Measurements from ENCODE around the gene MDN1.

MDN1 gene

GRCh38 chr6:89723046-89723445, 96.5 kb downstream of the MDN1 start:
- no peak for TF ChIP-seq CTCF (IDR thresholded peaks at IDR 0.05; ENCODE audit: low read depth, low read length, missing control alignments)
- no peak for DNase-seq (ENCODE audit: extremely low read depth, low read depth)
- H3K4me3 ChIP-seq (replicated peaks; ENCODE audit: low read depth, low read length): no peak overlapping the region

DNA sequence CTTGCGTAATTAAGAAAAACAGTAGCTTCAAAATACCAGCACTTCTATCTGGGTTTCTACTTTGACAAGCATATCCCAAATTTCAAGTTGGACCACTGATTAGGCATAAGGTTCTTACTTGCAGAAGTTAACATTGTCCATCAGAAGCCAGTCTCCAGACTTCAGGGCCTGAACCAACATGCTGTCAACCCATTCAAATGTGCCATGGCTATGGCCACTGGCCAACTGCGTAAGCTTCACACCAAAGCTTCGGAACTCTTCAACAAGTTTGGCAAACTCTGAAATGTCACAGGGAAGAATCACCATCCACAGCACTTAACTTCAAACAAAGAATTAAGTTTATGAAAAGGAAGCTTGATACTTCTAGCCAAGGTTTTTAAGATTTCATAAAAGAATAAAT, 103.1 kb downstream of the MDN1 start:
- no peak for TF ChIP-seq CTCF (IDR thresholded peaks at IDR 0.05; ENCODE audit: low read depth, low read length, missing control alignments)
- no peak overlapping the region for H3K4me3 ChIP-seq (replicated peaks; ENCODE audit: low read depth, low read length)
- no peak for DNase-seq (ENCODE audit: extremely low read depth, low read depth)

DNA sequence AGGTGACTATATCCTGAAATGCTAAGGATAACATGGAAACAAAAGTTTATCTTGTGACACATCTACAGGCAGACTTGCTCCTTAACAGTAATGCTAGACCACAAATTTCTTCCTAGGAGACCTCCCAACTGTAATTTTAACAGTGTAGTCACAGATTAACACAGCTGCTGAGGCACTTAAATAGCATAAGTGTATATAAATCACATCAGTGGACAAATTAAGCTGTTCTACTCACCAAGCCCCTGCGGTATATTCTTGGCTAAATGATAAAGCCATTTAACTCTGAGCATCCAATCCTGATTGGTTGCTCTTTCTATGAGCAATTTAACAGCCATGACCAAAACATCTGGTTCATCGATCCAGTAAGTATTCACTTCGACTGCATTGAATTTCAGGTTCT, 107.8 kb downstream of the MDN1 start:
- no peak for DNase-seq (ENCODE audit: extremely low read depth, low read depth)
- no peak for TF ChIP-seq CTCF (IDR thresholded peaks at IDR 0.05; ENCODE audit: low read depth, low read length, missing control alignments)
- no peak overlapping the region for H3K4me3 ChIP-seq (replicated peaks; ENCODE audit: low read depth, low read length)

DNA sequence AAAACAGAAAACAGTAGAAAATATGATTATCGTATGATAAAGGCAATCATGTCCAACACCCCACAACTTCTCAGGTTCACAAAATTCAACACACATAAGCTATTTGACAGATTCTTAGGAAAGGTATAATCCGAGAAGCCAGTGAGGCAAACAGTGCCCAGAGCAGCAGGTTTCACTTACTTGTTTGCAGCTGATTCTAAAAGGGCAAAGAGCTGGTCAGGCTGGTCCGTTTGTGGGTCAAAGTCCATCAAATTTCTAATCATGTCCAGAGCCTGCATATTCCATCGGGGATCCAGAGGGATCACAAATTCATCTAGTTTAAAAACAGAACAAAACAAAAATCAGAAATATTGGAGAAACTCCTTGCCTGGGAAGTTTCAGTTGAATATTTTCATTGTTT, 111.3 kb downstream of the MDN1 start:
- TF ChIP-seq CTCF (IDR thresholded peaks at IDR 0.05; ENCODE audit: low read depth, low read length, missing control alignments): no peak
- no peak overlapping the region for H3K4me3 ChIP-seq (replicated peaks; ENCODE audit: low read depth, low read length)
- no peak for DNase-seq (ENCODE audit: extremely low read depth, low read depth)

GRCh38 chr6:89707766-89708165, 111.8 kb downstream of the MDN1 start:
- no peak overlapping the region for H3K4me3 ChIP-seq (replicated peaks; ENCODE audit: low read depth, low read length)
- no peak for DNase-seq (ENCODE audit: extremely low read depth, low read depth)
- TF ChIP-seq CTCF (IDR thresholded peaks at IDR 0.05; ENCODE audit: low read depth, low read length, missing control alignments): no peak

DNA sequence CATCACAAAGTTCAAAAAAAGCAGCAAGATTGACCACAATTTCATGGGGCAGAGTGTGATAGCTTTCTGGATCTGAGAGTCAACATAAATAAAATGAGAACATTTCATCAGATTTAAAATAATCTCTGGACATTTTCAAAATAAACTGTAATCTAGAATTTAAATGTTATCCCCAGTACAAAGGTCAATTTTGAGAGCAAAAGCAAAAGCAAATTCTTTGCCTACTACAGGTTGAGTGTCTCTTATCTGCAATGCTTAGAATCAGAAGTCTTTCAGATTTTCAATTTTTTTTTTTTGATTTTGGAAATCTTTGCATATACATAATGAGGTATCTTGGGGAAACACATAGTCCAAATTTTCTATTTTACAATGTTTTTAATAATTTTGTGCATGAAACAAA, 113.5 kb downstream of the MDN1 start:
- H3K4me3 ChIP-seq (replicated peaks; ENCODE audit: low read depth, low read length): no peak overlapping the region
- no peak for DNase-seq (ENCODE audit: extremely low read depth, low read depth)
- no peak for TF ChIP-seq CTCF (IDR thresholded peaks at IDR 0.05; ENCODE audit: low read depth, low read length, missing control alignments)

DNA sequence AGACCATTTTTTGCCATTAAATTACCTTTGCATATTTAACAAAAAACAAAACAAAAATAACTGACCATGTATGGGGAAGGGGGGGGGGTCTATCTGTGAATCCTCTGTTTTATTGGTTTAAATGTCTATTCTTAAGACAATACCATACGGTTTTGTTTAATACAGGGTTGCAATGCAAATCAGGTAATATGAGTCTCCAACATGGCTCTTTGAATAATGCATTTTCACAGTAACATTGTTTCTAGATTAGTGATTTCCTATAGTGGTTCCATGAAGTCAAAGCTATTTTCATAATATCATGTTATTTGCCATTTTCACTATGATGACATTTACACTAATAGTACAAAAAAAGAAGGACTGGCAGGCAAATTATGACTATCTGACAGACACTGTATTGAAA, 116.3 kb downstream of the MDN1 start:
- TF ChIP-seq CTCF (IDR thresholded peaks at IDR 0.05; ENCODE audit: low read depth, low read length, missing control alignments): no peak
- no peak for DNase-seq (ENCODE audit: extremely low read depth, low read depth)
- H3K4me3 ChIP-seq (replicated peaks; ENCODE audit: low read depth, low read length): no peak overlapping the region
